Type B pancreatic cell (in vitro differentiated cells): ENCODE results near the gene EPHX1. TPM values are rescaled to one million over a fixed set of nuclear protein-coding genes. Genes with fewer than 3 reads are reported as not detected.
"Not testable (repeated sequence)": the region's sequence is repeated elsewhere in the genome, so short reads cannot be mapped to it uniquely, and the experiment has no call there.

Experiments used
- DNase-seq: peaks from one replicate; pipeline ENCODE4 v3.0.0; 2021; ENCODE audit warnings: mixed read lengths; ENCODE audit not compliant: unreplicated experiment; ENCODE audit errors: extremely low spot score
- H3K27ac Mint-ChIP-seq: 2 replicates; pipeline ENCODE4 v1.8.0; 2021; ENCODE audit warnings: mild to moderate bottlenecking, mixed read lengths
- H3K27me3 Mint-ChIP-seq: 2 replicates; pipeline ENCODE4 v1.8.0; 2021; ENCODE audit warnings: mixed read lengths
- H3K36me3 Mint-ChIP-seq: 2 replicates; pipeline ENCODE4 v1.8.0; 2021; ENCODE audit warnings: mixed read lengths
- H3K4me1 Mint-ChIP-seq: one replicate; pipeline ENCODE4 v1.8.0; 2021; ENCODE audit warnings: mixed read lengths; ENCODE audit not compliant: unreplicated experiment
- H3K4me3 Mint-ChIP-seq: 2 replicates; pipeline ENCODE4 v1.8.0; 2021; ENCODE audit warnings: mild to moderate bottlenecking, mixed read lengths
- H3K9me3 Mint-ChIP-seq: 2 replicates; pipeline ENCODE4 v1.8.0; 2021; ENCODE audit warnings: mixed read lengths
- CTCF ChIP-seq: fragments of 200-600 bp; sonication (generic); conservative IDR thresholded peaks from 2 replicates; pipeline ENCODE4 v1.5.0; 2021; ENCODE audit warnings: antibody characterized with exemption, mild to moderate bottlenecking
- total RNA-seq: library from RNA; stranded (reverse); gene quantifications from 2 replicates; pipeline ENCODE4 v1.2.1, GENCODE V29; 2021; ENCODE audit warnings: low replicate concordance

The EPHX1 gene
- total RNA-seq, 1 donor from 2014 or later: 65.2 TPM

GRCh38 chr1:225806249-225806648 is 3.7 kb upstream of the EPHX1 start:
- Mint-ChIP-seq H3K27ac (no peak overlapping the region), H3K27me3 (no peaks in the 10 kb centered on the region), H3K4me1 (peaks cover 7% of the 10 kb centered on the region), H3K9me3 (no peaks in the 10 kb centered on the region), H3K36me3 (peaks cover 8% of the 10 kb centered on the region), H3K4me3 (no peak overlapping the region)
- no peak for DNase-seq
- no peak for TF ChIP-seq CTCF

GRCh38 chr1:225806736-225807135 is 3.2 kb upstream of the EPHX1 start:
- peaks cover 12% of the 10 kb centered on the region for H3K4me1 Mint-ChIP-seq
- not testable (repeated sequence) for H3K27ac Mint-ChIP-seq, H3K9me3 Mint-ChIP-seq, H3K27me3 Mint-ChIP-seq, DNase-seq, H3K36me3 Mint-ChIP-seq, H3K4me3 Mint-ChIP-seq

GRCh38 chr1:225808136-225808535 is 1.8 kb upstream of the EPHX1 start:
- H3K9me3 Mint-ChIP-seq: no peaks in the 10 kb centered on the region
- no peaks in the 10 kb centered on the region for H3K27me3 Mint-ChIP-seq
- H3K4me1 Mint-ChIP-seq: peaks cover 20% of the 10 kb centered on the region
- no peak for DNase-seq
- no peak overlapping the region for H3K27ac Mint-ChIP-seq
- peaks cover 4% of the 10 kb centered on the region for H3K36me3 Mint-ChIP-seq
- no peak overlapping the region for H3K4me3 Mint-ChIP-seq
- TF ChIP-seq CTCF: no peak

- H3K4me3 Mint-ChIP-seq: peak overlapping the region; percentile 94
- H3K27ac Mint-ChIP-seq: peak overlapping the region; percentile 77
- H3K9me3 Mint-ChIP-seq, H3K27me3 Mint-ChIP-seq, DNase-seq, H3K36me3 Mint-ChIP-seq: not testable (repeated sequence)
- H3K4me1 Mint-ChIP-seq: peaks cover 31% of the 10 kb centered on the region
Observed at GRCh38 chr1:225810579-225811538, 935 bp downstream of the EPHX1 start.

- peak; percentile 56 for TF ChIP-seq CTCF
- no peak for DNase-seq
- H3K27ac Mint-ChIP-seq: peak overlapping the region; percentile 20
Observed at GRCh38 chr1:225811622-225812487, 1.9 kb downstream of the EPHX1 start.

GRCh38 chr1:225812488-225813213 is 2.7 kb downstream of the EPHX1 start:
- H3K27me3 Mint-ChIP-seq: no peaks in the 10 kb centered on the region

More at GRCh38 chr1:225811622-225812487, 1.9 kb downstream of the EPHX1 start:
- Mint-ChIP-seq H3K4me3 (peak overlapping the region; percentile 94), H3K4me1 (peaks cover 32% of the 10 kb centered on the region), H3K9me3 (no peaks in the 10 kb centered on the region), H3K27me3 (no peaks in the 10 kb centered on the region), H3K36me3 (no peaks in the 10 kb centered on the region)

More at GRCh38 chr1:225812488-225813213, 2.7 kb downstream of the EPHX1 start:
- DNase-seq: no peak
- H3K4me3 Mint-ChIP-seq: peak overlapping the region; percentile 12
- no peak for TF ChIP-seq CTCF
- H3K9me3 Mint-ChIP-seq: no peaks in the 10 kb centered on the region
- no peaks in the 10 kb centered on the region for H3K36me3 Mint-ChIP-seq
- peaks cover 33% of the 10 kb centered on the region for H3K4me1 Mint-ChIP-seq
- H3K27ac Mint-ChIP-seq: peak overlapping the region; percentile 73
